ENCODE measurements around the gene COIL.

Gene COIL

DNA sequence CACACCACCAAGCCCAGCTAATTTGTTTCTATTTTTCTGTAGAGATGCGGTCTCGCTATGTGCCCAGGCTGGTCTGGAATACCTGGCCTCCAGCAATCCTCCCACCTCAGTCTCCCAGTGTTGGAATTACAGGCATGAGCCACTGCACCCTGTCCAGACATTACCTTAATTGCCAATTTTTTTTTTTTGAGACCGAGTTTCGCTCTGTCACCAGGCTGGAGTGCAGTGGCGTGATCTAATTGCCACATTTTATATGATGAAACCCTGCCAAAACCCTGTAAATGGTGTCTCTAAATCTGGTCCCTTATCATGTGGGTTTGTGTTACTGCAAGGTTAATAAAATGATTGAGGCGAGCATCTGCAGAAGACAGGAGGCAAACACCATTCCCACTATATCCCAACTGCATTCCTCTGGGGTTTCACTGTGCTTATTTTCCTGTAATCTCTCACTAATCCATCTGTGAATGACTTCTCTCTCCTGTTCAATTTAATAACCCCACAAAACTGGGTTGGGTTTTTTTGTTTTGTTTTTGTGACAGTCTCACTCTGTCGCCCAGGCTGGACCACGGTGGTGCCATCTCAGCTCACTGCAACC is 27.6 kb downstream of the COIL start:
- DNase-seq, result no peak

DNA sequence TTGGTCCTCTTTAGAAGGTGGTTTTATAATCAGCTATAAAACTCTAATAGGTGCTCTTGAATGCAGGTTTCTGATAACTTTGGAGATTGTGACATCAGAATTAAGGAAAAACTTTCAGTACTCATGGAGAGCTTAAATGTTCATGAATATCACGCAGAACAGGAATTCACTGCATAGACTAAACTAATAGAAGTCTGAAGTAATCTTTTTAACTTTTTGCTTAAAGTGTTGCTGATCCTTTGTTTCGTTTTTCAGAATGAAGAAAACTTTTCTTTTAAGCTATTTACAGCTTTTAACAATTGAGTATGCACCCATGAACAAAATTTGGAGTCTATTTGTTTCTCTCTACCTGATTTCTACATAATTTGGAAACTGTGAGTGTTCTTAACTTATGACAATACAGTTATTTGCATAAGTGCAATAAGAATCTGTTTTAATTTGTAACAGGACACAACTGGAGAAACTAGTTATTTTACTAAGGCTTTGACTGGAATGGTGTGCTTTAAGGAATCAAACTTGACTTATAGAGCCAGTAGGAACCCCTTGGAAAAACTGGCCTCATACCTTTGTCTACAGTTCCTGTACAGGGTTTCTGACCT is 30.0 kb downstream of the COIL start:
- no peak for DNase-seq

DNA sequence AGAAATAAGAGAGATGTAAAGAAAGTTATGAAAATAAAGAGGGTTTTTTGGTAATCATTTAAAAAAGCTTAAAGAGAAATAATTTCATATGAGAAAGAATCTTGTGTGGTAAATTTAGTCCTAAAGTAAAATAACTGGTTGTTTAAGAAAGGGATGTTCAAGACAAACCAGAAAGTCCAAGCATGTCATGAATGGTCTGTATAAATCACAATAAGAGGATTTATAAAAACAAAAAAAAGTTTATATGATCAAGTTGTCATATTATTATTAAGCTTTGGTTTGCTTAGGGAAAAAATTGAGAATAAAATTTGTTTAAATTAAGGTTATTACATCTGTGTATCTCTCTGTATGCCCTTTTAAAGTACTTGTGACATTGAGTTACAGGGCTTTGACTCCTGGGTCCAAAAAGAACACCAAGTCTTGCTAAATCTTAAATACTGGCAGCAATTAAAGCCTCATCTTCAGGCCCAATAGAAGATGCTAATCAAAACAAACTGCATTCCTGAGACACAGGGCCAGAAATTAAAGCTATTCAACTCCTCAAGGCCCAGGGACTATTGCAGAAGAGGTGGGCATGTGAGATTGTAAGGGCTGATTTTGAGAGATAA is 31.4 kb downstream of the COIL start:
- DNase-seq, result no peak

DNA sequence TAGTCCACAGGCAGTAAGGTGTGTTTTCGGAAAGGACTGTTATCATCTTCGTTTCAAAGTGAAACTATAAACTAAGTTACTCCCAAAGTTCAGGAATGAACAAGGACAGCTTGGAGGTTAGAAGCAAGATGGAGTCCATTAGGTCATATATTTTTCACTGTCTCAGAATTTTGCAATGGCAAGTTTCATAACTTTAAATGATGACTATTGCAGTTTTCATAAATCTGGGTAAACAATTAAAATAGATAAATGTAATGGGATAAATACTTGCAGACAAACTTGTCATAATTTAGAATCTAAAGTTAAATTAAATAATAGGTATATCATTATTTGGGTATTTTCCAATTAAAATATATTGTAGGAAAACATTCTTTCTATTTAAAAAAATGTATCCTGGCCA is 32.3 kb downstream of the COIL start:
- DNase-seq, result no peak

DNA sequence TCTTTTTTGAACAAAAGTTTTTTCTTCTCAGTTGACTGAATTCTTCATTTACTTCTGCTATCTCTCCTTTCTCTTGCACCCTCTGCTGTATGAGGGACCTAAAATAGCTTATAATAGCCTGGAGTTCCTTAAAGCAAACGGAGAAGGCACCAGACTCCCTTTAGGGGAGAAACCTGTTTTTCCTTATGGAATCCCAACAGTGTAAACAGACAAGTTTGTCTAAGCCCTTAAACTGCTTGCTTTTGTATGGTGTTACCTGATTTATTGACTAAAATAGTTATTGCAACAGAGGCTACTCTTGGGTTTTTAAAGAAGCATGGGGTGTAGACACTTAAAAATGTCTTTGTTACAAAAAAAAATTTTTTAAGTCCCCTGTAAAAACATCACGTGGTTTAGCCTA is 34.1 kb downstream of the COIL start:
- DNase-seq, result no peak

DNA sequence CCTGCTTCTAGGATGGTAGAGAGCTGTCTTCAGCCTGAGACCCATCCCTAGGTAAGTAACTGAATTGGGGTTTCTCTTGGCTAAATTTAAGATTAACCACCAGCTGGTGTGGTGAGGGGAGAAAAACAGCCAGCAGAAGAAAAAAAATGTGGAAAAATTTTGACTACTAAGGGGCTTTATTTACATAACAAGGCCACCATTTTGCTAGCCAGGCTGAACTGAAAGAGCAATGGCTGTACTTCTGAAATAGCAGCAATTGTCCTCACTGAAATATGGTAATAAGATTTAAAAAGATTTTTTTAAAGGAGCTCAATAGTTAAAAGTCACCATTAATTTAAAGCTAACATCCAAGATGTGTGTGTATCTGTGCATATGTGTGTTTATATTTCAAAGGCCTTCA is 34.6 kb downstream of the COIL start:
- DNase-seq, result no peak

DNA sequence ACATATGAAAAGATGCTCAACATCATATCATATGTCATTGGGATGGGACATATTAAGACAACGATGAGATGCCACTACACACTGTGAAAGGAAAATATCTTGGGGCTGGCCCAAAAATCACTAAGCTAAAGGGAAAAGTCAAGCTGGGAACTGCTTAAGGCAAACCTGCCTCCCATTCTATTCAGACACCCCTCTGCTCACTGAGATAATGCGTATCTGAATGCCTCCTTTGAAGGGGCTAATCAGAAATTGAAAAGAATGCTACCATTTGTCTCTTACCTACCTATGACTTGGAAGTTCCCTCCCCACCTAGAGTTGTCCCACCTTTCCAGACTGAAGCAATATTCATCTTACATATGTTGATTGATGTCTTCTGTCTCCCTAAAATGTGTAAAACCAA is 35.8 kb downstream of the COIL start:
- DNase-seq, result no peak

DNA sequence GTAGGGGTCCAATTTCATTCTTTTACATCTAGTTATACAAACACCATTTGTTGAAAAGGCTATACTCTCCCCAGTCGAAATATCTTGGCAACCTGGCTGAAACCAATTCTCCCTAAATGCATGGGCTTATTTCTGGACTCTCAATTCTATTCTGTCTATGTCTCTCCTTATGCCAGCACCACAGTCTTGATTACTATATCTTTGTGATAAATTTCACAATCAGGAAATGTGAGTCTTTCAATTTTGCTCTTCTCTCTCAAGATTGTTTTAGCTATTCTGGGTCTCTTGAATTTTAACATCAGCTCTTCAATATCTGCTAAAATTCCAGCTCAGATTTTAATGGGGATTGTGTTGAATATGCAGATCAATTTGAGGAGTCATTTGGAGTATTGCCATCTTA is 41.1 kb downstream of the COIL start:
- DNase-seq, result no peak

DNA sequence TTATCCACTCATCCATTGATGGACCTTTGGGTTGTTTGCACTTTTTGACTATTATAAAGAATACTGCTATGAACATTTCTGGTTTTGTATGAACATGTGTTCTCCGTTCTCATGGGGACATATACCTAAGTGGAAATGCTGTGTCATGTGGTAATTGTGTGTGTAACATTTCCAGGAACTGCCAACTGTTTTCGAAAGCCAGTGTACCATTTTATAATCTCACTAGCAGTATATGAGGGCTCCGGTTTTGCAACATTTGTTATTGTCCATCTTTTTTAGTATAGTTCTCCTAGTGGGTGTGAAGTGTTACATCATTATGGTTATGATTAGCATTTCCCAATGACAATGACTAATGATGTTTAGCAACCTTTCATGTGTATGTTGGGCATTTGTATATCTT is 41.9 kb downstream of the COIL start:
- no peak for DNase-seq

DNA sequence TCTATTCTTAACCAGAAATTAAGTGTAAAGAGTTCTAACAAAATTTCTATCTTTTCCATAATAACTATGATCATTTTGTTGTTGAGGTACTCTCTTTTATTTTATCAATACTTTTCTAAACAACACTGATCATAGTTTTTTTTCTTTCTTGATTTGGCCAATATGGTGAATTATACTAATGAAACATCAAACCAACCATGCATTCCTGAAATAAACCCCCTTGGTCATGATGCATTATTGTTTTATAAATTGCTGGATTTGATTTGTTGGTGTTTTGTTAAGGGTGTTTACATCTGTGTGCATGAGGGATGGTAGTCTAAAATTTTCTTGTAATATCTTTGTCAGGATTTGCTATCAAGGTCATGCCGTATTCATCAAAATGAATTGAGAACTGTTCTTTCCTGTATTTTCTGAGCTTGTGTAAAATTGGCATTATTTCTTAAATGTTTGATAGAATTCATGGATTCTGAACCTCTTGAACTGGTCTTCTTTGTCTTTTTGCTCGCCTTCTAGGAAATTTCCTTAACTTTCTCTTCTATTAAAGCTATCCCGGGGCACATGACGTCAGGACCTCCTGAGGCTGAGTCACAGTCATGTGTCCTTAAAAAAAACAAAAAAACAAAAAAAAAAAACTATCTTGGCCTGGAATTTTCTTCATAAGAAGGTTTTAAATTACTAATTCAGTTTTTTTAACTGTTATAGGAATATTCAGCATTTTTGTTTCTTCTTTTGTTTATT is 43.1 kb downstream of the COIL start:
- DNase-seq, result no peak

DNA sequence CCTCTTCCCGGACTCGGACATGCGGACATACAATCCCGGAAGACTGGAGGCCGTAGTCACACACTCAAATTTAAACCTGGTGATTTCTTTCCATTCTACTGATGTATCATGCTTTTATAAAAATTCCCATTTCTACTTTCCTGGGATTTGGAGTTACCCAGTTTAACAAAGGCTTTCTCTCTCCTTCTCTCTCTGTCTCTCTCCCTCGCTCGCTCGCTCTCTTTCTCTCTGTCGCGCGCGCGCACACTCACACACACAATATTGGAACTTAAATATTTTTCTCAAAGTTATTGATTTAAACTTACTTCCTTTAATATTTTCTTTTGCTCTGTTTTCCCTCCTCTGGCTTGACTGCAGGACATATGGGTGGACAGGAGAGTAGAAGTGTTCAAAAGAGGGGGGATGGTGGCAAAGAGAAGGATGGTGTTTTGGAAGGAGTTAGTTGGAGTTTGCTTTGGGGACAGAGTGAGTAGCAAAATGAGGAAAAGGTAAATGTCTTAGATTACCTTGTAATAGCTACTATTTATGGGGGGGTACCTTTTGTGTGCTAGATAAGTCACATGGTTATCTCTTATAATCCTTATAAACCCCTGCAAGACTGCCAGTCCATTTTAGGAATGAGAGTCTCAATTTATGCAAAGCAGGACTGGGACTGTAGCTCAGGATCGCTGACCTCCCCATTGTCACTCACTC is 46.1 kb downstream of the COIL start:
- DNase-seq, result no peak

DNA sequence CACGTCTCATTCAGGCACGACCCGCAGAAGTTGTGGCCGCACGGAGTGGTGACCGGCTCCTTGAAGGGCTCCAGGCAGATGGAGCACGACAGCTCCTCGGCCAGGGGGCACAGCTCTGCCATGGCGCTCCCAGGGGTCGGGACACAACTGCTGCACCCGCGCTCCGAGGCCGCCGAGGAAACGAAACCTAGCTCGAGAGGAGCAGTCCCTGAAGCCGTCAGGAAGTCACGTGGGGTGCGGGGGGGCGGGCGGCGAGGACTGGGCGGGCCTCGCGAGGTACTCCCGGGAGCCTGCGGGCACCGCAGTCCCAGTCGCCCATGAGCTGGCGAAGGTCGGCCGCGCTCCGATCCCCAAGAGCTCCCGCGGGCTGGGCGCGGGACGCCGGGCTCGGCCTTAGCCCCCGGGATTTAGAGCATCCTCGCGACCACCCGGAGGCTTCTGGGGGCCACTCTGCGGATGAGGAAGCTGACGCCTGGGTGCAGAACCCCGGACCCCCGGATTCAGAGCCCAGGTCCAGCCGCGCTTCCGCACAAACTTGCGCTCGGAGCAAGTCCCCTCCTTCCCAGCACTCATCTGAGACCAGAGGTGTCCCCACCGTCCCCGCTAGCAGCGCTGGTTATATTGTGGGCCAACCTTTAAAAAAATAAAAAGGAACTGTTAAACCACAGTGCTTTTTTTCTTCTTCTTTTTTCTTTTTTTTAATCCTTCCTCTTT is 46.8 kb downstream of the COIL start, which contains the start of gene TRIM25:
TRIM25 (minus strand) TSS at position 183 of the 714 bp plus-strand sequence; CDS start at position 122, 61 bp downstream.
- DNase-seq, result peak; percentile 88

DNA sequence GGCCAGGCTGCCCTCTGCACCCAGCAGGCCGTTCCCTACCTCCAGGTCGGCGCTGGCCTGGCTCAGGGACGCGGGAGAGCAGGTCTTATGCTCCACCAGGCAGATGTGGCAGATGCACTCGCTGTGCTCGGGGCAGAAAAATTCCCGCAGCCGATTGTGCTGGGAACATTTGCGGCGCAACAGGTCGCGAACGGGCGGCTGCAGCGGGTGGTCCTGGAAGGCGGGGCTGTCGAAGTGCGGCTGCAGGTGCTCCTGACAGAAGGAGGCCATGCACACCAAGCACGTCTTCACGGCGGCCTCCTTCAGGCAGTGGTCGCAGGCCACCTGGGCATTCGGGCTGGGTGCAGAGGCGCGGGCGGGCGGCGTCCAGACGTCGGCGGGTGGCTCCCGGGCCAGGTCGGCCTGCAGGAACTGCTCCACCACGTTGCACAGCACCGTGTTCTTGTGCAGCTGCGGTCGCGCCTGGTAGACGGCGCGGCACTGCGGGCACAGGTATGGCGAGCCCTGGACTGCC is 47.4 kb downstream of the COIL start:
- no peak for DNase-seq

DNA sequence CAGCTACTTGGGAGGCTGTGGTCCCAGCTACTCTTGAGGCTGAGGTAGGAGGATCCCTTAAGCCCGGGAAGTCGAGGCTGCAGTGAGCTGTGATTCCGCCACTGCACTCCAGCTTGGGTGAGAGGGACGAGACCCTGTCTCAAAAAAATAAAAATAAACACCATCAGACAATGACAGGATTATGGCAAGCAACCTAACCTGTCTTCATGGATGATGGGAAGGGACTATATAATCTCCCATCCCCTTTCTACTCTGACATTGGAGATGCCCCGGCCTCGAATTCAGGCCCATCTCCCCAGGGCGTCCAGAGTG is 47.9 kb downstream of the COIL start:
- no peak for DNase-seq

DNA sequence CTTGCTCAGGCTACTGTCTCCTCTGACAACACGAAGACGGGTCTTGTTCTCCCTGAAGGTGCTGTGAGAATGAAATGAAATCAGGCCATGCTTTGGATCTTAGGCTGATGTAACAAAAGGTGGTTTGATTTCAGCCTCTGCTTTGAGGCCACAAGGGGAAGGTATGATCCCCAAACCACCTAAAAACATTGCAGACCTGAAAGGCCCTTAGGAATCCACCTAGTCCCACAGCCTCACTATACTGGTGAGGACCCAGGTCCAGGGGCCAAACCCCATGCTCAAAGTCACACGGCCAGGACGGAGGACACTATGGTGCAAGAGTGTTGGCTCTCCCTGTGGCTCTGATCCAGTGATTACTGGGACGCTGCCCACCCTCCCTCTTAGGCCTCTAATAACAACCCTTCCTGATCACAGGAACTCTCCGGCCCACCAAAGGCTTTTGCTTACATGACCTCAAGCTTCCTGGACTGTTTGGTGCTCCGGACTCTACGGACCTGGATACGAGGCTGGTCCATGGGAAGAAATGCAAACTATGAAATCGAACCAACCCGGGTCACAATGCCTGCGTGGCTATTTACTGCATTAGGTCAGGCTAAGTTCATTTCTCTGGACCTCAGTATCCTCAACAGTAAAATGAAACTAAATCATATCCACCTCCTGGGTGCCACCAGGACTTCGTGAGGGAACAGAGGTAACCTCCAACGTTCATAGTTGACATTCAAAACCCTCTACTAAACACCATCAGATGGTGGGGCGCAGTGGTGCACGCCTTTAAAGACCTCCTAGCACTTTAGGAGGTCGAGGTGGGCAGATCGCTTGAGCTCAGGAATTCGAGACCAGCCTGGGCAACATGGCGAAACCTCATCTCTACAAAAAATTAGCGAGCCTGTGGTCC is 48.5 kb downstream of the COIL start:
- DNase-seq, result no peak

DNA sequence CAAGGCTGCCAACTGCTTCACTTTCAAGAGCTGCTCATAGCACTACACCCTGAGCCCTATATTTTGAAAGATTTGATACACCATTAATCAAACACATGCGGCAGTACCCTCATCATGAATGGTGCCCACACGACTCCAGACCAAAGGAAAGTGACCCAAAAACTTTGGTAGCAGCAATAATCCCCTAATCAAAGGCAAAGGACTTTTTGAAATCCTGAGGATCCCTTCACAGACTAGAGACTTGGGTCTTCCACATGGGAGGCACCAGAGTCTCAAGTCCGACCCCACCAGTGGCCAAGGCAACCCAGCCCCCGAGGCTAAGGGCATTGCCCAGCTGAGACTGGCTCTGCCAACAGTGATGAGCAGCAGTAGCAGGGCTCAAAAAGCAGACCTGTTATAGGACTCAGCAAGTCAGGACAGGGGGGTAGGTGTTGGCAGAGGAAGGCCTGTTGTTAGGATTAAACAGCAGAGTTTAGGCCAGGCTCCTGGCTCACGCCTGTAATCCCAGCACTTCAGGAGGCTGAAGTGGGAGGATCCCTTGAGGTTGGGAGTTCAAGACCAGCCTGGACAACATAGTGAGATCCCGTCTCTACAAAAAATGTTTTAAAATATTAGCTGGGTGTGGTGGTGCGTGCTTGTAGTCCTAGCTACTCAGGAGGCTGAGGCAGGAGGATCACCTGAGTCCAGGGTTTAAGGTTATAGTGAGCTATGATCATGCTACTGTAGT is 50.2 kb downstream of the COIL start:
- DNase-seq, result no peak

DNA sequence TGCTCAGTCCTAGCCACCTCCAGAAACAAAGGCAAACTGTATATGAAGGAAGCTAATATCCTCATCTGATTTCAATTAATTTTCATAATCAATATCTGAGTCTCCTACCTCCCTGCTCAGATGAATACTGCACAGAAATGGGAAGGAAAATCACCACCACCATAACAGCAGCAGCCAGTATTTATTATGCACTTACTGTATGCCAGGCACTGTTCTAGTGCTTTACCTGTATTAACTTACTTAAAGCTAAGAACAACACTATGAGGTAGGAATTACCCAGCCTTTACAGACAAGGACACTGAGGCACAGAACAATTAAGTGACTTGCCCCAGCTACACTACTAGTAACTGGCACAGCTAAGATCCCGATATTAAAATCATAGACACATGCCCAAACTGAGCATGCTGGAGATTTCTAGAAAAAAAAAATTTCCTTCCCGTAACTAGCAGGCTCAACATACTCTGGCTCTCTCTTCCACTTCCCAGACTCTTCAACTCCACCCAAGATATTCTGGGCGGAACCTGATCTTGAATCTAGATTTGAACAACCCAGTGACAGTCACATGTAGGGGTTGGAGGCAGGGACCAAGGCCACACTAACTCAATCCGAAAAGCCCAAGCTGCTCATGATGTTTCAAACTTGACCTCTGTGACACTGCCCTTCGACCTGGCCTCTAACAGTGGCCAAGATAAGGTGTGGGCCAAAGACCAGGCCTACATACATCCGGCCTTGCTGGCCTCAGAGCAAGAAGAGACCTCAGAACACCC is 50.9 kb downstream of the COIL start:
- no peak for DNase-seq

DNA sequence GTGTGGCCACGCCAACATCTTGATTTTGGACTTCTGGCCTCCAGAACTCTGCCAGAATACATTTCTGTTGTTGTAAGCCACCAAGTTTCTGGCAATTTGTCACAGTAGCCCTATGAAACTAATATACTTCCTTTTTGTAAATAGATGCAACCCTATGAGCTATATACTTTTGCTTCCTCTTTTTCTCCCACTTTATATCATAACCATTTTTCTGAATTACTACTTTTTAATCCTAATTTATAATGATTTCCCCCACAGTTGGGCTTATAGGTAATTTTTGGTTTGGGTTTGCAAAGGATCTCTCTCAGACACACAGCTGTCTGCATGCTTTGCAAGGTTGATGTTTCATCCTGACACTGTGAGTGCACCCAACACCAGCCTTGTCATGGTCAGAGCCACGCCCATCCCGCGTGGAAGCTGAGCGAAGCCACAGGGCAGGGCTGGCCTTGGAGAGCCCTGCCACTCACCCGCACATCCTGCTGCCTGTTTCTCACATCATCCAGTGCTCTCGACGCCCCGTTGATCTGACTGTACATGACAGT is 52.8 kb downstream of the COIL start:
- no peak for DNase-seq

DNA sequence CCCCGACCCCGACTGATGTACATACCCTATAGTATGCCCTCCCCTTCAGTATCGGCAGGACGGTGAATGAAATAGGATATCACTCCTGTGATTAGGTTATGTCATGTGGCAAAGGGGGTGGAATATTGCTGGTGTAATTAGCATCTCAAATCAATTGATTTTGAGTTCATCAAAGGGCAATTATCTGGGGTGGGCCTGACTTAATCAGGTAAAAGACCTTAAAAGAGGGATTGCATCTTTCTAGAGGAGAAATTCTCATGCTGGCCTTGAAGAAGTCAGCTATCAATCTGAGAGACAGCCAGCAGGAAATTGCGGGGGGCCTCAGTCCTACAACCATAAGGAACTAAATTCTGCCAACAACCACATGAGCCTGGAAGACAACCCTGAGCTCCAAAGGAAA is 57.3 kb downstream of the COIL start:
- no peak for DNase-seq

DNA sequence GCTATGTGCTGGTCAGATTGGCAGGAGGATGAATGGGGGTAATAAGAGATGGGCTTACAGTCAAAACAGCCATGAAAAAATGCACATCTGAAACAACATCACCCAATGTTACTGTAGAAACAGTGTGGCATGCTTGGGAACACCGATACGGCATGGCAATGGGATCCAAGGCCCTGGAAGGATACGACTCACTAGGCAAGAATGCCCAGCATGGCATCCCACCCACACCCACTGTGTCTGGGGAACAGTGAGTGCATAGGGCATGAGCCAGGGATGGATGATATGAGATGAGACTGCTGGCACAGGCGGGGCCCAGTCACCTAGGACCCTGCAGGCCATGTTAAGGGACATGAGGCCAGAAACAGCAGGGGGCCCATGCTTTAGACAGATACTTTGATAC is 58.5 kb downstream of the COIL start:
- no peak for DNase-seq
